T47D (cell line): ENCODE results near the gene NSUN2.

ENCODE experiments used
- DNase-seq, 2 experiments: peaks; one replicate each; pipeline versions ENCODE4 v3.0.0 to v3.0.0-alpha.2; 2011 to 2012; ENCODE audit warnings: low read depth in 1 of 2, low spot score in 1 of 2
- JUND ChIP-seq: IDR thresholded peaks from 2 replicates; pipeline ENCODE4 v1.6.1; 2012; ENCODE audit warnings: low read depth
- in situ Hi-C: cut with HindIII; loops from 2 replicates; pipeline ENCODE4 v1.10.0; 2016; ENCODE audit warnings: low sequenced_read_pairs, low pct_unique_long_range_greater_than_20kb

NSUN2 gene

DNA sequence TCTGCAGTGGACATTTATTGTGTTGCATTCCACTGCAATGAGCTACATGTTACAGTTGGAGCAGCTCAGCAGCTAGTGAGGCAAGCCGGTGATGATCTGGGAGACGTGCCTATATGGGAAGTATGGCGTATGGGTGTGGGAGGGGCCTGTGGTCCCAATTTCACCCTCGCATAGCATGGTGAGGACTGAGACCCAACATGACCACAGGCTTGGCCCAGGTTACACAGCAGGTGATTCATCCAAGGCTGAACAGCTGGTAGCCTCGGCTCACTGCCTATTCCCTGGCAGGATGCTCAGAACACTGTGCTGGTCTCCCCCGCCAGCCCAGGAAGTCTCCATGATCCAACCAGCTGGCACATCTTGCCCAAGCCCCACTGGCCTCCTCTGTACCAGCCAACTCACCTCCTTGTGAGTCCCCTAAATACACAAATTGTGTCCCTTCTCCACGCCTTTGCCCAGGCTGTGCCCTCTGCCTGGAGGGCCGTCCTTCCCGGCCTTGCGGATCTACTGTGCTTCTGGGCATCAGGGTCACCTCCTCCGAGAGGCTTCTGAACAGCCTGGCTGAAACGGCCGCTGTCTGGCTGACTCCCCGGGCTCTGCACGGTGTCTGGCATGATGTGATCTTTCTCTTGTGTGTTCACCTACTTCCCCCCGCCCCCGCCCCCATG lies 81.4 kb downstream of the NSUN2 start:
- in situ Hi-C loops, result no loop called here
- TF ChIP-seq JUND, result no peak
- DNase-seq, result no peak

DNA sequence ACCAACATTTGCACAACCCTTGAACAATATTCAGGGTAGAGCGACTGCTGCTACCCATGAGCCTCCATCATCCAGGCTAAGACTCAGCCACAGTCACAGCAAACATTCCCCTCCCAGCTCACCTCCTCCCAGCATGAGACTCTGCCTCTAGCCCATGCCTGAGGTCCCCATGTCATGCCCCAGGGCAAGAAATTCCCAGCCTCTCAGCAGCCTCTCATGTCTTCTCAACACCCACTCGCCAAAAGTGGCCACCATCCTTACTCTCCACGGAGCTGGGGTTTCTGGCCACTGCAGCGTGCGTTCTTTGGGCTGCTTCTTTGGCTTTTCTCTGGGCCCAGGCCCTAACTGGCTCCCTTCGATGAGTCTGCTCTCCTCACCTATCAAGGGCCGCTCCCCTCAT lies 82.2 kb downstream of the NSUN2 start:
- no peak for TF ChIP-seq JUND
- no peak for DNase-seq
- in situ Hi-C loops, result no loop called here
